Head of caudate nucleus (tissue), 42 donors: ENCODE data around the gene PALD1.

Experiments used
- DNase-seq, 42 donors: peaks; one replicate each; pipeline versions ENCODE4 v3.0.0 to v3.0.0-alpha.2; 2020 to 2021; ENCODE audit warnings: mixed read lengths in 7 of 42
- intact Hi-C: fragments of 100-400 bp; cut with DNase I; formaldehyde crosslinking; loops from one replicate; pipeline ENCODE4 v1.15.0; 2022

Gene PALD1

DNA sequence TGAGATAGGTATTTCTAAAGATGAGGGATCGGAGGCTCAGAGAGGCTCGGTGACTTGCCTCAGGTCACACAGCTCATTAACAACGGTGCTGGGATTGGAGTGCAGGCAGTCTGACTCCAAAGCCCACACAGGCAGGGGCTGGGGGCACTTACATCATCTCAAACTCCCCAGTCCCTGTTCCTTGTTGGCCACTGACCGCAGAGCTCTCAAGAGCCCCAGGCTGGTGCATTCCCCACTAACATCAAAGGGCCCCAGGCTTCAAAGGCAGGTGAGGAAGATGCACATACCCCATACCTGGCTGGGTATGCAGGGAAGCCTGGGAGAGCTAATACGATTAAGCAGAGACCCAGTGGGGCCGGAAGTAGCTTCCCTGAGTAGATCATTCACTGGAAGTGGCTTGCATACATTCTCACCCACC, 23.3 kb upstream of the PALD1 start:
- intact Hi-C loops = no loop called here

DNA sequence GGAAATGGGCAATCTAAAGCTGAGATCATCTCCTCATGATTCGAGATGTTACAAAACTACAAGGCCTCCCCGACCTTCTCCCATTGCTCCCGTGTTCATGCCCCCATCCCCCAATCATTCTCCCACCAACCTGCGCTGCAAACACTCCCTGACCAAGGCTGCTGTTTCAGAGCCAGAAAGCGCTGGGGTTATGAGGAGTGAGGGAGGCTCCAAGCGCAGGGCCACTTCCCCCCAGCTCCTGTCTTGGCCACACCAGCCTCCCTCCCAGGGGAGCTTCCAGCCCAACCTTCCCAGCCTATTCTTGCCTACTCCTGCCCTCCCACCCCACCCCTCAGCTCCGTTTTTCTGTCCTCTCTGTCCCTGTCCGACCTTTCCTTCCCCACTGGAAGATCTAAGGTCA, 22.4 kb upstream of the PALD1 start:
- intact Hi-C loops = no loop called here
- no peak for DNase-seq

More for the DNA sequence above, 23.3 kb upstream of the PALD1 start:
- no peak for DNase-seq

- intact Hi-C loops = no loop called here
Observed at GRCh38 chr10:70457759-70458305, 20.7 kb upstream of the PALD1 start.

GRCh38 chr10:70458329-70459060, 20.1 kb upstream of the PALD1 start:
- DNase-seq = peak in 38 of 42 donors; percentile 30 to 89 (median 54)
- intact Hi-C loops = no loop called here

More at GRCh38 chr10:70457759-70458305, 20.7 kb upstream of the PALD1 start:
- DNase-seq = no peak

- peak in 1 of 42 donors; percentile 11 for DNase-seq
- intact Hi-C loops = no loop called here
Observed at GRCh38 chr10:70459061-70459773, 19.4 kb upstream of the PALD1 start.

DNA sequence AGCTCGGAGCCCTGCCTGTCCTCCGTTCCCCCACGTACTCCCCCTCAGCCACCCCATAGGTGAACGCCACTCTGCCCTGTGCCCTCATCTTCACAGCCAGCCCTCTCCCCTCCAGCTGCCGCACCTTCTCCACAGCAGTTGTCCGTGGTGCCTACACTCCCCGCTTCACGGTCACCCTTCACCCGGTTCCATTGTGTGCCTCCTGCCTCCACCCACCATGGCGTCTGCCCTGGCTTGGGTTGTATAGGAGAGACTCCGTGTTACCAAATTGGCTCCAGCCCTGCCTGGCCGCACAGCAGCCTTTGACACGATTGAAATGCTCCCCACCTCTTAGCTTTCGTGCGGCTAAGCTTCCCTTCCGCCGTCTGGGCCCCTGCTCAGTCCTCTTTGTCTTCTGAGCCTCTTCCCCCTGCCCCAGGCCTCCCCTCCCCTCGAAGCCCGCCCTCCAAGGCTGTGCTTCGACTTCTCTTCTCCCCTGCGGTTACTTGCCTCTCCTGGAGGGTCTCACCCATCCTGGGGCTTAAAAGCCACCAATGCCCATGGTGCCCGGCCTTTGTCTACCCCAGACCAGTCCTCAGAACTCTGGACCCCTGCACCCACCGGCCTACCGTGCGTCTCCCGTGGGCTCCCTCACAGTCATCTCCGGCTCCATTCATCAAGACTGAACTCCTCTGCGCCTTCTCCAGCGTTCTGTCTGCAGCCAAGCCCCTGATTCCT, 18.6 kb upstream of the PALD1 start:
- no peak for DNase-seq
- intact Hi-C loops = no loop called here

GRCh38 chr10:70461397-70462348, 16.9 kb upstream of the PALD1 start:
- intact Hi-C loops = no loop called here
- peak; percentile 46 to 83 (median 68) for DNase-seq

DNA sequence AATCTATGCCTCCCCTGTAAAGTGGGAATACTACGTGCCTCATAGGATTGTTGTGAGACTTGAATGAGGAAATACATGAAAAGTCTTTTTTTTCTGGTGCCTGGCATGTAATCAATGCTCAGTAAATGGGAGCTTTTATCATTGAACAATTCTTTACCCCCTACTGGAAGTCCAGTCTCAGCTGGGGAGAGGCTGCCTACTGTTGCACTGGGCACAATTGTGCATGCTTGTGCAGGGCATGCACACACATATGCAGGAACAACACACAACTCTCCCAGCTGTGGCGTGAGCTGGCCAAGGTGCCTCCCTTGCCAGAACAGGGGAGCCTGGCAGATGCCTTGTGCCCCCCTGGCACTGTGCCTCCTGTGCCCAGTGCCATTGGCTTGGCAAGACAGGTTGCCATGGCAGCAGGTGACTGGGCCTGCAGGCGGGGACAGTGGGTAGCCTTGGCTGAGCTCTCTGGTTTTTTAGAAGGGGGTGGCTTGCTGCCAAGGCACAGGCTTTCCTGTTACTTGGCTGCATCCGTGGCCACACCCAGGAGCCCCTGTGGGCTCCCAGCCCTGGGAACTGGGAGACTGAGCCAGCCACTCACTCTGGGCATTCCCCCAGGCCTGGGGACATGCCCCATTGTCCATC, 16.1 kb upstream of the PALD1 start:
- DNase-seq = peak; percentile 47 to 91 (median 74)

DNA sequence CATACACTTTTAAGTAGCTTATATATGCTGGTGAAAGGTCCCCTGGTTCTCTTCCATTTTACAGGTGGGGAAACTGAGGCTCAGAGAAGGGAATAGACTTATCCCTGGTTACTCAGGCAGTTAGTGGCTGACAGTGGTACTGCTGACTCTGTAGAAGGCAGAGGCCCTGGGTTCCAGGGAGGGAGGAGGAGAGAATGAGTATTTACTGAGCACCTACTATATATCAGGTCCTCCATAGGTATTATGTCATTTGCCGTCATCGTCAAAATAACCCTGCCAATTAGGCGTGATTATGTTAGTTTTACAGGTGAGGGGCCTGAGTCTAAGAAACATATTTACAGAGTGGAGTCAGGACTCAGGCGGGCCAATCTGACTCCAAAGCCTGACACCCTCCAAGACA, 13.3 kb upstream of the PALD1 start:
- no peak for DNase-seq
- intact Hi-C loops = no loop called here

More for the DNA sequence above, 16.1 kb upstream of the PALD1 start:
- intact Hi-C loops = no loop called here

DNA sequence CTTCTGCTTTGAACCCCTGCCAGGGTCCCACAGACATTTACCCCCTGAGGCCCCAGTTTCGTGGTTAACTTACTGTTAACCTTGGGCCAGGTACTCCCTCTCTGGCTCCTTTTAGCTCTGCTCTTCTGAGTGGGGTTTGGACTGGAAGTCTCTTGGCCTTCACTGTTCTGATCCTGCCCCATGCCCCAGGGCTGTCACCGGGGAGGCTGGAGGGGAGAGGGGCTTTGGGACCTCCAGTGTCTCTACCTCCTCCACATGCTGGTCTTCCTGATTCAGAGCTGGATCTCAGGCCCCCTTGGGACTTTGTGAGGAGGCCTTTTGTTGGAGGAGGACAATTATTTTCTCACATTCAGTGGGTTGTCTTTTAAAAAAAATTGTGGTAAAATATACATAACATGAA, 12.7 kb upstream of the PALD1 start:
- intact Hi-C loops = no loop called here
- DNase-seq = no peak

DNA sequence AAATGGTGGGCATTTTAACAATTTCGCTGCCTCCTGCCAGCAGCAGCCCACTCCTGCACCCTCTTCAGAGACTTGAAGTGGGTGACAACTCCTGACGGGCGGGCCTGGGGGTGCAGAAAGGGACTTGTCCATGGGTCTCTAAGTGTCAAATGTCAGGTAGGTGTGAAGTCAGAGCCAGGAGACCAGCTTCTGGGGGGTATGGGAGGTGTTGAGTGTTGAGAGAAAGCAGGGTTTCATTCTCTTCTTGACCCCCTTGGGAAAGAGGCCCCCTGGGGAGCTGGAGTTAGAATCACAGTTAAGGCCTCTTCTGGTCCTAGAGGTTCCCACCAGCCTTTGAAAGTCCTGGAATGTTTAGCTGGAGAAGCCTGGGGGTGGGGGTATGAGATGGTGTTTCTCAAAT, 11.6 kb upstream of the PALD1 start:
- intact Hi-C loops = no loop called here
- no peak for DNase-seq

GRCh38 chr10:70472799-70473454, 5.6 kb upstream of the PALD1 start:
- intact Hi-C loops = no loop called here
- DNase-seq = no peak

GRCh38 chr10:70474780-70475179, 3.8 kb upstream of the PALD1 start:
- intact Hi-C loops = no loop called here
- no peak for DNase-seq

GRCh38 chr10:70475661-70476060, 2.9 kb upstream of the PALD1 start:
- intact Hi-C loops = no loop called here
- DNase-seq = no peak

DNA sequence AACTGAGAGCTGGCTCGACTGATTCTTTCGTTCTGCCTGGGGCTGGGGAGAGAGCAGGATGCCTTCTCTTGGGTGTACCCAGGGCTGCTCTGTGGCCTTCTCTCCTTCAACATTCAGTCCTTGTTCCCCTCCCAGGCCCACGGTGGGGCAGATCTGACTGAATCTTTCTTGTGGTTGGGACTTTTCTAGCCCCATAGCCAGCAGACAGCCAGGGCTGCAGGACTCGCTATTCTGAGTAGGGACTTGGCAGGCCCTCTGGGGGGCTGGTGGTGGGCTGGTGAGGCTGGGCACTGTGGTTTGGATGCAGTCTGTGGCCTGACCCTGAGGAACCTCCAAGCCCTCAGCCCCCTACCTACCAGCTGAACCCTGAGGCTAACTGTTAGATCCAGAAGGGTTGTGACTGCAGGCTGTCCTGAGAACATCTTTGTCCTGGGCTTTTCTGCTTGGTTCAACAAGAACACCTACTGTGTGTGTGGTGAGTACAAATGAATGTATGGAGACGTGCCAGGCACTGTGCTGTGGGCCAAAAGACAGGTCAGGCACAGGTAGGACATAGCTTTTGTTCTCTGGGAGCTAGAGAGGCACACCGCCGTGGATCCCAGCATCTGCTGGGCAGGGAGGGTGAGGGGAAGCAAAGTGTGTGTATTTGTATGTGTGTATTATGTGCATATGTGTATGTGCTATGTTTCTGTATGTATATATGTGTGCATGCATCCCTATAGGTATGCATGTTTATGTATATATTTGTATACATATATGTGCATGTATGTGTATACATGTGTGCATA, 2.1 kb upstream of the PALD1 start:
- no peak for DNase-seq
- intact Hi-C loops = no loop called here

GRCh38 chr10:70477661-70478162, 855 bp upstream of the PALD1 start:
- peak in 38 of 42 donors; percentile 30 to 85 (median 62) for DNase-seq
- intact Hi-C loops = no loop called here

DNA sequence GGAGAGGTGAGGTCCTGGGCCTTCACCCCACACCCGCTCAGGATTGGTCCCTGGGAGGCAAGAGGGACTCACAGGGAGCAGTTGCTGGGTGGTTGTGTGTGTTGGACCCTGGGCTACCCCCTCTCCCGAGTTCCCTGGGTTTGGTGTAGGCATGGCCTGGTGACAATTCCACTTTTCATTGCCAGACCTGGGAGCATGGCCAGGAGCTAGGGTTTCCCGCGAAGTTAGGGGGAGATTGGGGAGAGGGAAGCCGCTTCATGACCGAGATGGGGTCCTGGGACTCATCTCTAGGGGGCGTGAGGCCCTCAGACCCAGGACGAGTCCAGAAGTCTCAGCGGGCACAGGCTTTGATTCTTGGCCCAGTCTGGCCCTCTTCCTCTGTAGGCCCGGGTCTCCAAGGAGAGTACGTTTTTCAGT, 606 bp downstream of the PALD1 start:
- intact Hi-C loops = no loop called here
- no peak for DNase-seq
